ENCODE measurements around the gene ZNF296.

DNA sequence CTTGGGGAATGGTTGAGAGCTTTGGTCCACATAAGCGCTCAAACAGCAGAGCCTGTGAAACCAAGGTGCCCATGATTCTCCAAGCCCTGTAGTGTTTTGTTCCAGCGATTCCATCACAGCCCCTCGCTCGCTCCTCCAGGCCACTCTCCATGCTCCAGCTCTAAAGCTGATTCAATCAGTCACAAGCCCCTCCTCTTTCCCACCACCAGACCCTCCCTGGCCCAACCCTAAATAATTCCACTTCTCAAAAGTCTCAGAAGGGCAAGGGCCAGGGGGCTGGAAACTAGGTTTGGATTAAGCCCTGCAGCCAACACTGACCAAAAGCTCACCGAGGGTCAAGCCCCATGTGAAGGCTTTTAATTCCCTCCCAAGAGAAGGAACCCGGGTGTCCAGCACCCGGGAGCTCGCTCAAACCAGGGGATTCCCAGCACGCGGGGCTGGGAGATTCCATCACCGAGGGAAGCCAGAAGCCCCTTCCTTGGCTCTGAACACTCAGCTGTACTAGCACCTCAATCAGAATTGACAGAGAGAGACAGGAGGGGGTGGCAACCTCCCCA is 1.5 kb downstream of the ZNF296 start:
- no peak for TF ChIP-seq CTCF (conservative IDR thresholded peaks at IDR 0.05; ENCODE audit: low read length)
- no peak for TF ChIP-seq EZH2phosphoT487 (IDR thresholded peaks at IDR 0.05; ENCODE audit: borderline replicate concordance, low read depth, low read length)

Measured in OCI-LY7 (cell line).